ENCODE measurements around the gene PRSS36. TPM values are rescaled to one million over a fixed set of nuclear protein-coding genes. Genes with fewer than 3 reads are reported as not detected.
A peak's percentile ranks its signal among the peaks of the same experiment; 100 is the strongest.

PRSS36 gene
- polyA plus RNA-seq, 3 donors, result 3.1 to 4.2 (median 3.4) TPM

DNA sequence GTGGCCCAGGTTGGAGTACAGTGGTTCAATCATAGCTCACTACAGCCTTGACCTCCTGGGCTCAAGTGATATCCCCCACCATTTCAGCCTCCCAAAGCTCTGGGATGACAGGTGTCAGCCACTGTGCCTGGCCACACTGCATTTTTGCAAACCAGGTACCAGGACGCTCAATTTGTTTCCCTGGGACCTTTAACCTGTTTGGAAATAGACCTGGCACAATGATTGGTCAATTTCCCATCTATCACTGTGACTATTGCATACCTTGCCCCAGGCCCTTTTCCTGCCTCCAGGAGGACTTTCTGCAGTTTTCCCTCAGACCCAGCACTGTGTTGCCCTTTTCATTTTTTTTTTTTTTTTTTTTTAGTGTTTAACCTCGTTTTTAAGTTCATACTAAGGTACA lies 19.0 kb upstream of the PRSS36 start:
- Mint-ChIP-seq H3K4me3 (no peak overlapping the region), H3K27ac (no peak overlapping the region), H3K27me3 (ENCODE audit: low read depth in 3 of 3) (peaks cover 0 to 5% (median 5%) of the 10 kb centered on the region in 3 donors), H3K4me1 (peaks cover 6% of the 10 kb centered on the region), H3K9me3 (no peaks in the 10 kb centered on the region), H3K36me3 (no peaks in the 10 kb centered on the region)
- WGBS (ENCODE audit: insufficient coverage), result 91% methylated on average over 1 of the region's 2 CpGs
- H3K9me3 ChIP-seq (replicated peaks in 1 of 2; ENCODE audit: control insufficient read depth in 1 of 2, insufficient read depth in 1 of 2, low read length in 2 of 2), result no peaks in the 10 kb centered on the region
- intact Hi-C loops (cut with micrococcal nuclease), result loop anchor here in 1 of 2 donors (10.0 kb wide), 1 partner anchor 184 kb away; the partner anchor contains the start of gene HSD3B7
- TF ChIP-seq, protein P1, sequence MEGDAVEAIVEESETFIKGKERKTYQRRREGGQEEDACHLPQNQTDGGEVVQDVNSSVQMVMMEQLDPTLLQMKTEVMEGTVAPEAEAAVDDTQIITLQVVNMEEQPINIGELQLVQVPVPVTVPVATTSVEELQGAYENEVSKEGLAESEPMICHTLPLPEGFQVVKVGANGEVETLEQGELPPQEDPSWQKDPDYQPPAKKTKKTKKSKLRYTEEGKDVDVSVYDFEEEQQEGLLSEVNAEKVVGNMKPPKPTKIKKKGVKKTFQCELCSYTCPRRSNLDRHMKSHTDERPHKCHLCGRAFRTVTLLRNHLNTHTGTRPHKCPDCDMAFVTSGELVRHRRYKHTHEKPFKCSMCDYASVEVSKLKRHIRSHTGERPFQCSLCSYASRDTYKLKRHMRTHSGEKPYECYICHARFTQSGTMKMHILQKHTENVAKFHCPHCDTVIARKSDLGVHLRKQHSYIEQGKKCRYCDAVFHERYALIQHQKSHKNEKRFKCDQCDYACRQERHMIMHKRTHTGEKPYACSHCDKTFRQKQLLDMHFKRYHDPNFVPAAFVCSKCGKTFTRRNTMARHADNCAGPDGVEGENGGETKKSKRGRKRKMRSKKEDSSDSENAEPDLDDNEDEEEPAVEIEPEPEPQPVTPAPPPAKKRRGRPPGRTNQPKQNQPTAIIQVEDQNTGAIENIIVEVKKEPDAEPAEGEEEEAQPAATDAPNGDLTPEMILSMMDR (IDR thresholded peaks at IDR 0.05), result no peak
- H3K36me3 ChIP-seq (replicated peaks in 1 of 2; ENCODE audit: control insufficient read depth in 1 of 2, insufficient read depth in 2 of 2, low read length in 2 of 2), result no peaks in the 10 kb centered on the region
- no peaks in the 10 kb centered on the region for H3K27me3 ChIP-seq (ENCODE audit: control insufficient read depth in 2 of 2, insufficient read depth in 2 of 2, low read length in 2 of 2)
- H3K4me2 ChIP-seq (replicated peaks; ENCODE audit: extremely low read depth, low read length, poor library complexity, severe bottlenecking), result no peak overlapping the region
- no peak overlapping the region for H2AFZ ChIP-seq (ENCODE audit: insufficient read depth, low read depth, low read length, poor library complexity, severe bottlenecking)
- H4K20me1 ChIP-seq (ENCODE audit: insufficient read depth, low read length), result no peaks in the 10 kb centered on the region
- H3K4me1 ChIP-seq (ENCODE audit: control insufficient read depth in 1 of 2, insufficient read depth in 2 of 2, low read length in 2 of 2), result no peaks in the 10 kb centered on the region
- no peak overlapping the region for H3K27ac ChIP-seq (ENCODE audit: low read depth in 1 of 2, low read length in 2 of 2)
- H3K4me3 ChIP-seq (replicated peaks in 1 of 3; ENCODE audit: low read depth in 2 of 3, low read length in 3 of 3), result no peak overlapping the region
- DNase-seq, result no peak
- no peaks in the 10 kb centered on the region for H3K79me2 ChIP-seq (ENCODE audit: insufficient read depth, low read length)
- no peak overlapping the region for H3K9ac ChIP-seq (ENCODE audit: insufficient read depth, low read length, poor library complexity, severe bottlenecking)

DNA sequence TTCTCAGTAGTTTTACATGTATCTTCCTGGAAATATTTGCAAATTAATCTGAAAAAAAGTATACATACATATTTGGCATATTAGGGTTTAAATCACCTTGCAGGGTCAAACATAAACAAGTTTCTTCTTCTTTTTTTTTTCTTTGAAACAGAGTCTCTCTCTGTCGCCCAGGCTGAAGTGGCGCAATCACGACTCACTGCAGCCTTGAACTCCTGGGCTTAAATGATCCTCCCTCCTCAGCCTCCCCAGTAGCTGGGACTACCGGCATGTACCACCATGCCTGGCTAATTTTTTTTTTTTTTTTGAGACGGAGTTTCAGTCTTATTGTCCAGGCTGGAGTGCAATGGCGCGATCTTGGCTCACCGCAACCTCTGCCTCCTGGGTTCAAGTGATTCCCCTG lies 17.4 kb upstream of the PRSS36 start:
- no peak overlapping the region for H2AFZ ChIP-seq (ENCODE audit: insufficient read depth, low read depth, low read length, poor library complexity, severe bottlenecking)
- no peaks in the 10 kb centered on the region for H3K27me3 ChIP-seq (ENCODE audit: control insufficient read depth in 2 of 2, insufficient read depth in 2 of 2, low read length in 2 of 2)
- no peaks in the 10 kb centered on the region for H3K79me2 ChIP-seq (ENCODE audit: insufficient read depth, low read length)
- no peaks in the 10 kb centered on the region for H3K36me3 Mint-ChIP-seq
- H3K27ac Mint-ChIP-seq, result peak overlapping the region in 1 of 7 donors; percentile 42
- peaks cover 5 to 7% (median 5%) of the 10 kb centered on the region in 3 donors for H3K27me3 Mint-ChIP-seq (ENCODE audit: low read depth in 3 of 3)
- H3K4me1 ChIP-seq (ENCODE audit: control insufficient read depth in 1 of 2, insufficient read depth in 2 of 2, low read length in 2 of 2), result no peaks in the 10 kb centered on the region
- H3K36me3 ChIP-seq (replicated peaks in 1 of 2; ENCODE audit: control insufficient read depth in 1 of 2, insufficient read depth in 2 of 2, low read length in 2 of 2), result no peaks in the 10 kb centered on the region
- H3K27ac ChIP-seq (ENCODE audit: low read depth in 1 of 2, low read length in 2 of 2), result no peak overlapping the region
- 58% methylated on average over 3 of the region's 8 CpGs for WGBS (ENCODE audit: insufficient coverage)
- H3K9me3 Mint-ChIP-seq, result no peaks in the 10 kb centered on the region
- no peaks in the 10 kb centered on the region for H4K20me1 ChIP-seq (ENCODE audit: insufficient read depth, low read length)
- H3K4me3 Mint-ChIP-seq, result no peak overlapping the region
- TF ChIP-seq, protein P1 (IDR thresholded peaks at IDR 0.05), result no peak
- intact Hi-C loops (cut with micrococcal nuclease), result loop anchor here in 1 of 2 donors (10.0 kb wide), 1 partner anchor 183 kb away; the partner anchor contains the start of gene HSD3B7
- peaks cover 6% of the 10 kb centered on the region for H3K4me1 Mint-ChIP-seq
- DNase-seq, result no peak
- no peaks in the 10 kb centered on the region for H3K9me3 ChIP-seq (replicated peaks in 1 of 2; ENCODE audit: control insufficient read depth in 1 of 2, insufficient read depth in 1 of 2, low read length in 2 of 2)
- H3K9ac ChIP-seq (ENCODE audit: insufficient read depth, low read length, poor library complexity, severe bottlenecking), result no peak overlapping the region
- H3K4me2 ChIP-seq (replicated peaks; ENCODE audit: extremely low read depth, low read length, poor library complexity, severe bottlenecking), result no peak overlapping the region
- H3K4me3 ChIP-seq (replicated peaks in 1 of 3; ENCODE audit: low read depth in 2 of 3, low read length in 3 of 3), result no peak overlapping the region
